MCF 10A (cell line): ENCODE results near the gene MZT1. TPM values are rescaled to one million over a fixed set of nuclear protein-coding genes. Genes with fewer than 3 reads are reported as not detected.

Source experiments
- BruUV-seq: library from RNA; stranded (reverse); fragments of 400-500 nt; replicated peaks from 2 replicates; lab custom pipeline; 2021; lab: Mats Ljungman, UMichigan
- CTCF ChIA-PET: fragments of 300-600 bp; sonication (Branson Sonifier 250); formaldehyde crosslinking; extraction: SDS; loops from one replicate; lab custom pipeline; 2021; ENCODE audit warnings: antibody characterized with exemption, inconsistent platforms; lab: Yijun Ruan, JAX
- POLR2A ChIA-PET: fragments of 300-600, 350-650 bp; sonication (Branson Sonifier 250); formaldehyde crosslinking; extraction: SDS; loops from one replicate; lab custom pipeline; 2020; ENCODE audit warnings: antibody characterized with exemption, inconsistent platforms; lab: Yijun Ruan, JAX
- DNase-seq: peaks from one replicate; pipeline ENCODE4 v3.0.0-alpha.2; 2018; ENCODE audit not compliant: unreplicated experiment
- H3K27ac Mint-ChIP-seq: one replicate; pipeline ENCODE4 v1.8.0; 2022; ENCODE audit warnings: mild to moderate bottlenecking, low read depth, mixed read lengths; ENCODE audit not compliant: unreplicated experiment
- H3K27me3 Mint-ChIP-seq: one replicate; pipeline ENCODE4 v1.8.0; 2022; ENCODE audit warnings: mixed read lengths; ENCODE audit not compliant: insufficient read depth, unreplicated experiment
- H3K36me3 Mint-ChIP-seq: one replicate; pipeline ENCODE4 v1.8.0; 2022; ENCODE audit warnings: mild to moderate bottlenecking, moderate library complexity, mixed read lengths; ENCODE audit not compliant: insufficient read depth, unreplicated experiment
- H3K4me1 Mint-ChIP-seq: one replicate; pipeline ENCODE4 v1.8.0; 2022; ENCODE audit warnings: mixed read lengths; ENCODE audit not compliant: insufficient read depth, unreplicated experiment
- H3K4me3 Mint-ChIP-seq: one replicate; pipeline ENCODE4 v1.8.0; 2022; ENCODE audit warnings: mild to moderate bottlenecking, moderate library complexity, mixed read lengths; ENCODE audit not compliant: unreplicated experiment
- H3K9me3 Mint-ChIP-seq: one replicate; pipeline ENCODE4 v1.8.0; 2022; ENCODE audit warnings: mixed read lengths; ENCODE audit not compliant: unreplicated experiment
- CTCF ChIP-seq: fragments of 200-600 bp; IDR thresholded peaks from one replicate; pipeline ENCODE4 v1.8.0; 2022; ENCODE audit warnings: antibody characterized with exemption, mild to moderate bottlenecking; ENCODE audit not compliant: unreplicated experiment
- intact Hi-C: fragments of 100-400 bp; cut with micrococcal nuclease; formaldehyde crosslinking; loops from 2 replicates; pipeline ENCODE4 v1.14.1; 2022
- total RNA-seq: library from RNA; stranded (reverse); gene quantifications from 2 replicates; pipeline ENCODE4 v1.2.3, GENCODE V29; 2022

MZT1 gene
- total RNA-seq, 1 experiment from 2014 or later: 28.4 TPM

- H3K27me3 Mint-ChIP-seq: peaks cover 48% of the 10 kb centered on the region
- H3K27ac Mint-ChIP-seq: no peak overlapping the region
- BruUV-seq: no TSS peak
- ChIA-PET CTCF (interaction anchor here (0.6 kb wide), 2 partner anchors 189 to 1734 kb away, joined by 3 read pairs; no protein-coding TSS in a partner anchor), POLR2A (no interaction called here)
- H3K4me1 Mint-ChIP-seq: no peaks in the 10 kb centered on the region
- no peak overlapping the region for H3K4me3 Mint-ChIP-seq
- no peaks in the 10 kb centered on the region for H3K36me3 Mint-ChIP-seq
- DNase-seq: no peak
- intact Hi-C loops: no loop called here
- no peak for TF ChIP-seq CTCF
- H3K9me3 Mint-ChIP-seq: no peaks in the 10 kb centered on the region
Measured at GRCh38 chr13:72692884-72693514, 34.4 kb downstream of the MZT1 start.

DNA sequence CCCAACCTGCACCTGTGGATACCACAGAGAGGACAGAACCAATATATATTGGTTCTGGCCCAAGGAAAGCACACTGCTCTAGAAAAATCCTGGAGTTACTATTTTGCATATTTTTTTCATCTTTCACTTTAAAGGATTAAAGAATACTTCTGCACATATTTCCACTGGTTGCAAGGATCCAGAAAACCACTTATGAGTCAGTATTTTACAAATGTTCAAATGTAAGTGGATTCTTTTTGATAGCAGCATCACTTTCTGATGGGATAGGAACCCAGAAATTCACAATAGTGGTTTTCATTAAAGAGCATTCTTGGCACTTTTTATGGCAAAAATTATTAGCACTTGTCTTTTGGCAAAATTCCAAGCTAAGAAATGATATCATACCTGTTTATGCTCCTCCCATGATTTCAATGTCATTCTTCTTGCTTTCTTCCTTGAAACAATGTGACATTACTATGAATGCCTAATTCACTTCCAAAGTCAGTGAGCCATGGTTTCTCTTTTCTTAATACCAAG lies 38.2 kb downstream of the MZT1 start:
- Mint-ChIP-seq H3K27ac (no peak overlapping the region), H3K4me3 (no peak overlapping the region), H3K27me3 (peaks cover 55% of the 10 kb centered on the region), H3K9me3 (no peaks in the 10 kb centered on the region), H3K36me3 (no peaks in the 10 kb centered on the region), H3K4me1 (no peaks in the 10 kb centered on the region)
- BruUV-seq: no TSS peak
- DNase-seq: no peak
- intact Hi-C loops: no loop called here
- POLR2A ChIA-PET: no interaction called here
- CTCF ChIA-PET: interaction anchor here (1.7 to 2.3 kb wide), 2 partner anchors 8 to 10 kb away, joined by 5 to 10 read pairs; no protein-coding TSS in a partner anchor
- no peak for TF ChIP-seq CTCF

DNA sequence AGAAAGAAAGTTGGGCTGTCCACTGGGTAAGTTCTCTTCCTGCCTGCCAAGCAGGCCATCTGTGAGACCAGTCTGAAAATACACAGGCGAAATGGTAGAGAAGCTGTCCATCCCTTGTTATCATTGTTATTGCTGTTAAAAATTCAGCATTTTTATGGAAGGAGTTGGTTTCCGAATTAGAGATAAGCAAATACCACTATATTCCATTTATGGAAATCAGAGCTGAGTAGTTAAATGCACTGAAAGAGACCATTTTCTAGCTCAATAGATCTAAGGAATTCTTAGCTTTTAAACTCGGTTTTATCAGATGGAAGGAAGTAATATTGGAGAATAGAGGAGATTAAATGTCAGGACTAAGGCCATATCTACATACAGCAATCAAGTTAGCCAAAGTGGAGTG lies 40.7 kb downstream of the MZT1 start:
- no peaks in the 10 kb centered on the region for H3K36me3 Mint-ChIP-seq
- H3K4me3 Mint-ChIP-seq: no peak overlapping the region
- POLR2A ChIA-PET: no interaction called here
- H3K27me3 Mint-ChIP-seq: peaks cover 76% of the 10 kb centered on the region
- no peaks in the 10 kb centered on the region for H3K4me1 Mint-ChIP-seq
- no TSS peak for BruUV-seq
- CTCF ChIA-PET: interaction anchor here (2.3 kb wide), 1 partner anchor 10 kb away, joined by 10 read pairs; no protein-coding TSS in a partner anchor
- intact Hi-C loops: no loop called here
- TF ChIP-seq CTCF: no peak
- no peak overlapping the region for H3K27ac Mint-ChIP-seq
- H3K9me3 Mint-ChIP-seq: no peaks in the 10 kb centered on the region
- DNase-seq: no peak

GRCh38 chr13:72680353-72680752 lies 47.1 kb downstream of the MZT1 start:
- POLR2A ChIA-PET: no interaction called here
- peaks cover 76% of the 10 kb centered on the region for H3K27me3 Mint-ChIP-seq
- no peak overlapping the region for H3K27ac Mint-ChIP-seq
- TF ChIP-seq CTCF: no peak
- BruUV-seq: no TSS peak
- intact Hi-C loops: no loop called here
- no peak for DNase-seq
- H3K4me3 Mint-ChIP-seq: no peak overlapping the region
- H3K36me3 Mint-ChIP-seq: no peaks in the 10 kb centered on the region
- H3K9me3 Mint-ChIP-seq: no peaks in the 10 kb centered on the region
- CTCF ChIA-PET: interaction anchor here (0.7 kb wide), 1 partner anchor 709 kb away, joined by 4 read pairs; no protein-coding TSS in a partner anchor
- H3K4me1 Mint-ChIP-seq: no peaks in the 10 kb centered on the region
